ENCODE measurements around the gene IGSF8. TPM values are rescaled to one million over a fixed set of nuclear protein-coding genes. Genes with fewer than 3 reads are reported as not detected.

Gene IGSF8
- total and polyA plus RNA-seq, 2 experiments from 2014 or later, result 29.1 to 32.2 TPM

- no peak overlapping the region for H3K4me3 ChIP-seq
- DNase-seq (ENCODE audit: low read depth in 1 of 2, low spot score in 1 of 2), result no peak
- H3K27ac ChIP-seq, result no peak overlapping the region
- no peaks in the 10 kb centered on the region for H3K36me3 ChIP-seq
- H3K27me3 ChIP-seq, result peaks cover 38% of the 10 kb centered on the region
- no peak for TF ChIP-seq CTCF (IDR thresholded peaks at IDR 0.05; ENCODE audit: low read depth, low read length)
- no peaks in the 10 kb centered on the region for H3K9me3 ChIP-seq (ENCODE audit: low read depth)
- no peaks in the 10 kb centered on the region for H3K4me1 ChIP-seq (ENCODE audit: low read depth)
Measured at GRCh38 chr1:160074865-160075264, 23.6 kb downstream of the IGSF8 start.

GRCh38 chr1:160071289-160071688 lies 27.1 kb downstream of the IGSF8 start:
- no peak overlapping the region for H3K4me3 ChIP-seq
- no peaks in the 10 kb centered on the region for H3K9me3 ChIP-seq (ENCODE audit: low read depth)
- no peak overlapping the region for H3K27ac ChIP-seq
- no peak for DNase-seq (ENCODE audit: low read depth in 1 of 2, low spot score in 1 of 2)
- H3K27me3 ChIP-seq, result peaks cover 22% of the 10 kb centered on the region
- H3K4me1 ChIP-seq (ENCODE audit: low read depth), result peaks cover 8% of the 10 kb centered on the region
- H3K36me3 ChIP-seq, result no peaks in the 10 kb centered on the region
- TF ChIP-seq CTCF (IDR thresholded peaks at IDR 0.05; ENCODE audit: low read depth, low read length), result no peak

- Histone ChIP-seq H3K9me3 (ENCODE audit: low read depth) (no peaks in the 10 kb centered on the region), H3K4me3 (peak overlapping the region; percentile 54), H3K4me1 (ENCODE audit: low read depth) (peaks cover 8% of the 10 kb centered on the region), H3K27me3 (peaks cover 18% of the 10 kb centered on the region), H3K36me3 (no peaks in the 10 kb centered on the region), H3K27ac (no peak overlapping the region)
- peak; percentile 62 to 84 for DNase-seq (ENCODE audit: low read depth in 1 of 2, low spot score in 1 of 2)
- TF ChIP-seq CTCF (IDR thresholded peaks at IDR 0.05; ENCODE audit: low read depth, low read length), result no peak
Measured at GRCh38 chr1:160070243-160071163, 27.9 kb downstream of the IGSF8 start.

- DNase-seq (ENCODE audit: low read depth in 1 of 2, low spot score in 1 of 2), result no peak
- H3K36me3 ChIP-seq, result no peaks in the 10 kb centered on the region
- no peak for TF ChIP-seq CTCF (IDR thresholded peaks at IDR 0.05; ENCODE audit: low read depth, low read length)
- H3K9me3 ChIP-seq (ENCODE audit: low read depth), result no peaks in the 10 kb centered on the region
- H3K27me3 ChIP-seq, result peaks cover 18% of the 10 kb centered on the region
- H3K4me1 ChIP-seq (ENCODE audit: low read depth), result peaks cover 8% of the 10 kb centered on the region
- peak within 1 kb of the TSS; percentile 54 for H3K4me3 ChIP-seq
- no peak within 1 kb of the TSS for H3K27ac ChIP-seq
Measured at GRCh38 chr1:160069460-160070231, 28.8 kb downstream of the IGSF8 start, which contains the start of gene KCNJ10. TSS of gene KCNJ10 (minus strand) at chr1:160070160. CDS start at chr1:160042532, 27,628 bp downstream.

- Histone ChIP-seq H3K9me3 (ENCODE audit: low read depth) (no peaks in the 10 kb centered on the region), H3K36me3 (no peaks in the 10 kb centered on the region), H3K4me3 (no peak overlapping the region), H3K27me3 (peaks cover 15% of the 10 kb centered on the region), H3K27ac (no peak overlapping the region), H3K4me1 (ENCODE audit: low read depth) (peaks cover 8% of the 10 kb centered on the region)
- no peak for TF ChIP-seq CTCF (IDR thresholded peaks at IDR 0.05; ENCODE audit: low read depth, low read length)
- no peak for DNase-seq (ENCODE audit: low read depth in 1 of 2, low spot score in 1 of 2)
Measured at GRCh38 chr1:160068225-160068624, 30.2 kb downstream of the IGSF8 start.
